ENCODE data around the gene PLB1.

The PLB1 gene

GRCh38 chr2:28628506-28628905, 132.6 kb downstream of the PLB1 start:
- no peak overlapping the region for H3K27ac ChIP-seq
- TF ChIP-seq, protein P1, sequence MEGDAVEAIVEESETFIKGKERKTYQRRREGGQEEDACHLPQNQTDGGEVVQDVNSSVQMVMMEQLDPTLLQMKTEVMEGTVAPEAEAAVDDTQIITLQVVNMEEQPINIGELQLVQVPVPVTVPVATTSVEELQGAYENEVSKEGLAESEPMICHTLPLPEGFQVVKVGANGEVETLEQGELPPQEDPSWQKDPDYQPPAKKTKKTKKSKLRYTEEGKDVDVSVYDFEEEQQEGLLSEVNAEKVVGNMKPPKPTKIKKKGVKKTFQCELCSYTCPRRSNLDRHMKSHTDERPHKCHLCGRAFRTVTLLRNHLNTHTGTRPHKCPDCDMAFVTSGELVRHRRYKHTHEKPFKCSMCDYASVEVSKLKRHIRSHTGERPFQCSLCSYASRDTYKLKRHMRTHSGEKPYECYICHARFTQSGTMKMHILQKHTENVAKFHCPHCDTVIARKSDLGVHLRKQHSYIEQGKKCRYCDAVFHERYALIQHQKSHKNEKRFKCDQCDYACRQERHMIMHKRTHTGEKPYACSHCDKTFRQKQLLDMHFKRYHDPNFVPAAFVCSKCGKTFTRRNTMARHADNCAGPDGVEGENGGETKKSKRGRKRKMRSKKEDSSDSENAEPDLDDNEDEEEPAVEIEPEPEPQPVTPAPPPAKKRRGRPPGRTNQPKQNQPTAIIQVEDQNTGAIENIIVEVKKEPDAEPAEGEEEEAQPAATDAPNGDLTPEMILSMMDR (conservative IDR thresholded peaks at IDR 0.05) = no peak

- TF ChIP-seq, protein P1 (conservative IDR thresholded peaks at IDR 0.05) = no peak
- H3K27ac ChIP-seq = no peak overlapping the region
These were observed 133.1 kb downstream of the PLB1 start for GRCh38 chr2:28628987-28629386.

- no peak overlapping the region for H3K27ac ChIP-seq
- TF ChIP-seq, protein P1 (conservative IDR thresholded peaks at IDR 0.05) = no peak
These were observed 134.1 kb downstream of the PLB1 start for GRCh38 chr2:28629910-28630309.

DNA sequence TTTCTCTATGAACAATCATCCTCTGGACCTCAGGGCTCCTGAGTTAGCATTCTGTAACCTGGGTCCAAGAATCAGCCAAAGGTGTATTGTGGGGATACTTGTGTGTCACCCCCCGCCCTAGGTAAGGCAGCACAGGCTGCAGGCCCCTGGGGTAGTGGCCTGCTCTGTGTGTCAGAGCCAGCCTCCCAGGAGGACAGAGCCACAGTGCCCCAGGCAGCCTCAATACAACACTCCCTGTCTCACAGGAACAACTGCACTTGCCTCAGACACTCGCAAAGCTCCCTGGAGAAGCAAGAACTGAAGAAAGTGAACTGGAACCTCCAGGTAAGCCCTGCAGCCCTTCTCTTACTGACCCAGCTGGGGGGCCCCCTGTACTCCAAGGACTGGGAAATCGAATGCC, 134.5 kb downstream of the PLB1 start:
- no peak overlapping the region for H3K27ac ChIP-seq
- TF ChIP-seq, protein P1 (conservative IDR thresholded peaks at IDR 0.05) = no peak

GRCh38 chr2:28631514-28632206, 135.8 kb downstream of the PLB1 start:
- TF ChIP-seq, protein P1 (conservative IDR thresholded peaks at IDR 0.05) = no peak
- no peak overlapping the region for H3K27ac ChIP-seq

DNA sequence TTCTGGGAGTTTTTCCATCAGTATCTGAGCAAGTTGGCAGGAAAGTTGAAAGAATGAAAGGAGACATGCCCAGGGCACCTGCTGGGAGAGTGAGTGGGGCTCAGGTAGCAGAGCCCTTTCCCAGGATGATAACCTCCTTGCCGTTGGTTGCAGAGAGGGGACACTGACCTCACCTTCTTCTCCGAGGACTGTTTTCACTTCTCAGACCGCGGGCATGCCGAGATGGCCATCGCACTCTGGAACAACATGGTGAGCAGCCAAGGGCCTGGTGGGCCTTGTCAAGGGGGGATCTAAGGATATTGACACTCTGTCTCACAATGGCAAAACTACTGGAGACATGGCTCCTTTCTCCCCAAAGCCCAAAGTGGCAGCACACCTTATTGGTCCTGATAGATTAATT, 136.9 kb downstream of the PLB1 start:
- TF ChIP-seq, protein P1 (conservative IDR thresholded peaks at IDR 0.05) = no peak
- no peak overlapping the region for H3K27ac ChIP-seq

GRCh38 chr2:28633204-28633603, 137.3 kb downstream of the PLB1 start:
- no peak overlapping the region for H3K27ac ChIP-seq

More at GRCh38 chr2:28633204-28633603, 137.3 kb downstream of the PLB1 start:
- TF ChIP-seq, protein P1 (conservative IDR thresholded peaks at IDR 0.05) = no peak

Measured in VCaP (cell line).